Mesothelial cell of epicardium (in vitro differentiated cells): ENCODE results near the gene TNFAIP1. TPM values are rescaled to one million over a fixed set of nuclear protein-coding genes. Genes with fewer than 3 reads are reported as not detected.

Source experiments
- DNase-seq, 2 experiments: peaks; one replicate each; pipeline ENCODE4 v3.0.0; 2021; ENCODE audit warnings: low spot score in 2 of 2; ENCODE audit not compliant: unreplicated experiment in 2 of 2
- H3K27ac Mint-ChIP-seq: 2 replicates; pipeline ENCODE4 v1.8.0; 2021; ENCODE audit warnings: mixed read lengths
- H3K27me3 Mint-ChIP-seq: 2 replicates; pipeline ENCODE4 v1.8.0; 2021; ENCODE audit warnings: low read depth, mixed read lengths
- H3K36me3 Mint-ChIP-seq: 2 replicates; pipeline ENCODE4 v1.8.0; 2021; ENCODE audit warnings: mixed read lengths
- H3K4me1 Mint-ChIP-seq: 2 replicates; pipeline ENCODE4 v1.8.0; 2021; ENCODE audit warnings: mixed read lengths
- H3K4me3 Mint-ChIP-seq: 2 replicates; pipeline ENCODE4 v1.8.0; 2021; ENCODE audit warnings: mild to moderate bottlenecking, moderate library complexity, mixed read lengths
- H3K9me3 Mint-ChIP-seq: 2 replicates; pipeline ENCODE4 v1.8.0; 2021; ENCODE audit warnings: mixed read lengths
- total RNA-seq: library from RNA; stranded (reverse); gene quantifications from 3 replicates; pipeline ENCODE4 v1.2.1, GENCODE V29; 2021
- TF ChIP-seq, protein P1 (sequence below): fragments of 200-600 bp; sonication (generic); IDR thresholded peaks from one replicate; pipeline ENCODE4 v1.5.0; 2021; ENCODE audit warnings: antibody characterized with exemption; ENCODE audit not compliant: unreplicated experiment

The TNFAIP1 gene
- total RNA-seq, 1 donor from 2014 or later = 41.8 TPM

GRCh38 chr17:28295677-28296578, 39.6 kb upstream of the TNFAIP1 start:
- Mint-ChIP-seq H3K27ac (no peak overlapping the region), H3K36me3 (no peaks in the 10 kb centered on the region), H3K27me3 (no peaks in the 10 kb centered on the region), H3K9me3 (no peaks in the 10 kb centered on the region), H3K4me1 (peaks cover 8% of the 10 kb centered on the region), H3K4me3 (no peak overlapping the region)
- DNase-seq = no peak
- TF ChIP-seq, protein P1, sequence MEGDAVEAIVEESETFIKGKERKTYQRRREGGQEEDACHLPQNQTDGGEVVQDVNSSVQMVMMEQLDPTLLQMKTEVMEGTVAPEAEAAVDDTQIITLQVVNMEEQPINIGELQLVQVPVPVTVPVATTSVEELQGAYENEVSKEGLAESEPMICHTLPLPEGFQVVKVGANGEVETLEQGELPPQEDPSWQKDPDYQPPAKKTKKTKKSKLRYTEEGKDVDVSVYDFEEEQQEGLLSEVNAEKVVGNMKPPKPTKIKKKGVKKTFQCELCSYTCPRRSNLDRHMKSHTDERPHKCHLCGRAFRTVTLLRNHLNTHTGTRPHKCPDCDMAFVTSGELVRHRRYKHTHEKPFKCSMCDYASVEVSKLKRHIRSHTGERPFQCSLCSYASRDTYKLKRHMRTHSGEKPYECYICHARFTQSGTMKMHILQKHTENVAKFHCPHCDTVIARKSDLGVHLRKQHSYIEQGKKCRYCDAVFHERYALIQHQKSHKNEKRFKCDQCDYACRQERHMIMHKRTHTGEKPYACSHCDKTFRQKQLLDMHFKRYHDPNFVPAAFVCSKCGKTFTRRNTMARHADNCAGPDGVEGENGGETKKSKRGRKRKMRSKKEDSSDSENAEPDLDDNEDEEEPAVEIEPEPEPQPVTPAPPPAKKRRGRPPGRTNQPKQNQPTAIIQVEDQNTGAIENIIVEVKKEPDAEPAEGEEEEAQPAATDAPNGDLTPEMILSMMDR = no peak

GRCh38 chr17:28298449-28298848, 37.1 kb upstream of the TNFAIP1 start:
- H3K9me3 Mint-ChIP-seq = no peaks in the 10 kb centered on the region
- no peak for DNase-seq
- no peak overlapping the region for H3K27ac Mint-ChIP-seq
- H3K4me1 Mint-ChIP-seq = peaks cover 8% of the 10 kb centered on the region
- no peaks in the 10 kb centered on the region for H3K36me3 Mint-ChIP-seq
- no peaks in the 10 kb centered on the region for H3K27me3 Mint-ChIP-seq
- TF ChIP-seq, protein P1 = no peak
- H3K4me3 Mint-ChIP-seq = no peak overlapping the region

DNA sequence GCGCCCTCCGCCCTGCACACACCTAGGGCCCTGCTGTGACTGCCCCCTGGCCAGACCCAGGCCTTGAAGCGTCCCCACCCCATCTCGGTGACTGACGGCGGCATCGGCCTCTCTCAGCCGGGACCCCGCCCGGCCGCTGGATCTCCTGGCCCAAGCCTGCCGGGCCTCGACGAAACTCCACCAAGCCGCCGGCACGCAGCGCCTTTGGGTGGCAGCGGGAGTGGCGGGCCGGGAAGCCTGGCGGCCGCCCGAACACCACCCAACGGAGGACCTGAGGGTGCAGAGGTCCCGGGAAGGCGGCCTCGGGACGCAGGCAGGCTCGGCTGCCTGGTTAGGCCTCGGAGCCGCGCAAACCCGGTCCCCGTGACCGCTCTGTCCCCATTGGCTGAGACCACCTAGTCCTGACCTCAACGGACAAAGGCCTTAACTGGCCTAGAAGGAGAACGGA, 28.6 kb upstream of the TNFAIP1 start:
- no peaks in the 10 kb centered on the region for H3K27me3 Mint-ChIP-seq
- TF ChIP-seq, protein P1 = no peak
- no peak overlapping the region for H3K27ac Mint-ChIP-seq
- H3K9me3 Mint-ChIP-seq = no peaks in the 10 kb centered on the region
- no peaks in the 10 kb centered on the region for H3K36me3 Mint-ChIP-seq
- H3K4me3 Mint-ChIP-seq = no peak overlapping the region
- H3K4me1 Mint-ChIP-seq = no peaks in the 10 kb centered on the region
- no peak for DNase-seq

GRCh38 chr17:28313841-28314240, 21.7 kb upstream of the TNFAIP1 start:
- H3K27ac Mint-ChIP-seq = no peak overlapping the region
- no peaks in the 10 kb centered on the region for H3K27me3 Mint-ChIP-seq
- DNase-seq = no peak
- no peaks in the 10 kb centered on the region for H3K9me3 Mint-ChIP-seq
- no peaks in the 10 kb centered on the region for H3K36me3 Mint-ChIP-seq
- peaks cover 28% of the 10 kb centered on the region for H3K4me1 Mint-ChIP-seq
- TF ChIP-seq, protein P1 = no peak
- no peak overlapping the region for H3K4me3 Mint-ChIP-seq

- TF ChIP-seq, protein P1 = no peak
- DNase-seq = no peak
- H3K27me3 Mint-ChIP-seq = no peaks in the 10 kb centered on the region
- H3K4me1 Mint-ChIP-seq = peaks cover 43% of the 10 kb centered on the region
- no peaks in the 10 kb centered on the region for H3K9me3 Mint-ChIP-seq
- H3K27ac Mint-ChIP-seq = no peak overlapping the region
- no peak overlapping the region for H3K4me3 Mint-ChIP-seq
- no peaks in the 10 kb centered on the region for H3K36me3 Mint-ChIP-seq
These were observed 19.5 kb upstream of the TNFAIP1 start for GRCh38 chr17:28315846-28316705.
